ENCODE results near the gene ACYP2.

- TF ChIP-seq CTCF (IDR thresholded peaks at IDR 0.05) (no peak), POLR2A (IDR thresholded peaks at IDR 0.05) (no peak)
Observed at GRCh38 chr2:54189539-54189938, 74.1 kb downstream of the ACYP2 start.
